Neuronal stem cell (in vitro differentiated cells): ENCODE data around the gene GGACT.
A peak's percentile ranks its signal among the peaks of the same experiment; 100 is the strongest.

Source experiments
- DNase-seq: peaks from one replicate; pipeline ENCODE4 v3.0.0-alpha.2; 2013; ENCODE audit warnings: low spot score
- H2AFZ ChIP-seq: one replicate; pipeline ENCODE4 v1.6.1; 2013; ENCODE audit warnings: mild to moderate bottlenecking, low read length, inconsistent platforms
- H2AK5ac ChIP-seq: 2 replicates; pipeline ENCODE4 v1.6.1; 2013; ENCODE audit warnings: low read depth, mild to moderate bottlenecking, inconsistent platforms, low read length, moderate library complexity, mixed read lengths
- H2BK120ac ChIP-seq: 2 replicates; pipeline ENCODE4 v1.6.1; 2013; ENCODE audit warnings: low read depth, mild to moderate bottlenecking, inconsistent platforms, low read length, moderate library complexity, mixed read lengths
- H2BK12ac ChIP-seq: one replicate; pipeline ENCODE4 v1.6.1; 2013; ENCODE audit warnings: low read length, inconsistent platforms
- H2BK15ac ChIP-seq: 2 replicates; pipeline ENCODE4 v1.6.1; 2013; ENCODE audit warnings: mild to moderate bottlenecking, low read length, inconsistent platforms, mixed read lengths
- H2BK5ac ChIP-seq: one replicate; pipeline ENCODE4 v1.6.1; 2013; ENCODE audit warnings: inconsistent platforms, mild to moderate bottlenecking, low read length, moderate library complexity
- H3K14ac ChIP-seq: one replicate; pipeline ENCODE4 v1.6.1; 2013; ENCODE audit warnings: low read length, inconsistent platforms
- H3K18ac ChIP-seq: 2 replicates; pipeline ENCODE4 v1.6.1; 2013; ENCODE audit warnings: low read length, inconsistent platforms
- H3K23ac ChIP-seq: 2 replicates; pipeline ENCODE4 v1.6.1; 2013; ENCODE audit warnings: low read depth, mild to moderate bottlenecking, mixed read lengths, low read length, inconsistent platforms; ENCODE audit not compliant: poor library complexity
- H3K27ac ChIP-seq: replicated peaks from 3 replicates; pipeline ENCODE4 v1.5.1; 2013; ENCODE audit warnings: low read length, inconsistent platforms
- H3K27me3 ChIP-seq, 3 experiments: 2 replicates each; pipeline ENCODE4 v1.6.1; 2013; ENCODE audit warnings: low read length in 3 of 3, mild to moderate bottlenecking in 2 of 3, inconsistent platforms in 1 of 3, low read depth in 1 of 3, mixed read lengths in 1 of 3, moderate library complexity in 1 of 3; ENCODE audit not compliant: control insufficient read depth in 3 of 3, insufficient read depth in 3 of 3
- H3K36me3 ChIP-seq, 2 donors: replicated peaks in 1 of 2; 2 replicates each; pipeline ENCODE4 v1.6.1; 2013; ENCODE audit warnings: low read length in 2 of 2; ENCODE audit not compliant: control insufficient read depth in 2 of 2, insufficient read depth in 2 of 2
- H3K4ac ChIP-seq: 2 replicates; pipeline ENCODE4 v1.6.1; 2013; ENCODE audit warnings: inconsistent platforms, mild to moderate bottlenecking, low read length, moderate library complexity
- H3K4me1 ChIP-seq, 2 donors: 1 replicate in 1 of 2; 2 replicates in 1 of 2; pipeline ENCODE4 v1.6.1; 2013; ENCODE audit warnings: low read length in 2 of 2, low read depth in 1 of 2; ENCODE audit not compliant: control insufficient read depth in 2 of 2, insufficient read depth in 1 of 2
- H3K4me2 ChIP-seq: one replicate; pipeline ENCODE4 v1.6.1; 2013; ENCODE audit warnings: mild to moderate bottlenecking, low read length, inconsistent platforms; ENCODE audit not compliant: insufficient read depth, poor library complexity, severe bottlenecking
- H3K4me3 ChIP-seq, 2 donors: 2 replicates each; pipeline ENCODE4 v1.5.1; 2013; ENCODE audit warnings: low read length in 2 of 2, mild to moderate bottlenecking in 2 of 2, inconsistent platforms in 1 of 2, moderate library complexity in 1 of 2
- H3K79me1 ChIP-seq: one replicate; pipeline ENCODE4 v1.6.1; 2013; ENCODE audit warnings: low read depth, mild to moderate bottlenecking, inconsistent platforms, low read length, moderate library complexity
- H3K9ac ChIP-seq: one replicate; pipeline ENCODE4 v1.6.1; 2013; ENCODE audit warnings: mild to moderate bottlenecking, low read depth, low read length, inconsistent platforms; ENCODE audit not compliant: poor library complexity
- H3K9me3 ChIP-seq, 2 donors: replicated peaks in 1 of 2; 2 replicates each; pipeline versions ENCODE3 to v1.6.1; 2013; ENCODE audit warnings: low read length in 2 of 2, mild to moderate bottlenecking in 2 of 2, inconsistent platforms in 1 of 2, low read depth in 1 of 2, mixed read lengths in 1 of 2, moderate library complexity in 1 of 2; ENCODE audit not compliant: control insufficient read depth in 2 of 2, insufficient read depth in 1 of 2
- H4K8ac ChIP-seq: one replicate; pipeline ENCODE4 v1.6.1; 2013; ENCODE audit warnings: low read depth, mild to moderate bottlenecking, inconsistent platforms, low read length, moderate library complexity
- H4K91ac ChIP-seq: one replicate; pipeline ENCODE4 v1.6.1; 2013; ENCODE audit warnings: low read length, low read depth, mild to moderate bottlenecking, inconsistent platforms; ENCODE audit not compliant: poor library complexity
- WGBS, 2 donors: extraction: QIAGEN DNeasy Blood & Tissue Kit; methylation state at CpG; one replicate each; pipeline ENCODE4 v1.1.7; 2013; ENCODE audit warnings: missing lambda C conversion rate in 2 of 2, mixed read lengths in 1 of 2; ENCODE audit not compliant: insufficient read length in 2 of 2, insufficient replicate concordance in 1 of 2; ENCODE audit errors: extremely low coverage in 2 of 2; 5-methylcytosine and 5-hydroxymethylcytosine counted together

The GGACT gene

DNA sequence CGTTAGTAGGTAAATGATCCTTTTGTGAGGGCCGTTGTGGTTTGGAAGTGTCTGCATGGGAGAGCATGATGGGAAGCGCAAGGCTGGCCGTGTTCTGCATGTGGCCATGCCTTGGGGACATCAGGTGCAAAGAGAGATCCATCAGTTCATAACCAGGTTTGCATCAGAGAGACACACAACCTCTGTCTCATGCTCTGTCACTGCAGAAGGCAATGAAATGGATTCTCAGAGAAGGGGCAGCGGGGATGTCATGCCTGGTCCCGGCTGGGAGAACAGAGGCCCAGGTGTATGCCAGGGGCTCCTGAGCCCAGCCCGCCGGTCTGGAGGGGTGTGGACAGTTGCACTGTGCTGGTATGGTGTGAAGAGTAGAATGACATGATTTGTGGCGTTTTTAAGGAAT lies 60.2 kb downstream of the GGACT start:
- no peak overlapping the region for H3K9ac ChIP-seq
- peaks cover 0 to 2% of the 10 kb centered on the region in 2 donors for H3K4me1 ChIP-seq
- H3K9me3 ChIP-seq = peaks cover 0 to 7% of the 10 kb centered on the region in 2 donors
- H3K23ac ChIP-seq = no peak overlapping the region
- H3K4me2 ChIP-seq = no peak overlapping the region
- no peak for DNase-seq
- no peak overlapping the region for H2BK15ac ChIP-seq
- H3K27ac ChIP-seq = no peak overlapping the region
- H4K8ac ChIP-seq = no peak overlapping the region
- no peak overlapping the region for H2BK120ac ChIP-seq
- H3K27me3 ChIP-seq = no peaks in the 10 kb centered on the region
- no CpG with 5 or more reads among the region's 9 CpGs for WGBS, 2 donors
- no peak overlapping the region for H2AFZ ChIP-seq
- no peak overlapping the region for H2BK12ac ChIP-seq
- H3K4me3 ChIP-seq = no peak overlapping the region
- no peak overlapping the region for H2AK5ac ChIP-seq
- H2BK5ac ChIP-seq = no peak overlapping the region
- no peak overlapping the region for H3K18ac ChIP-seq
- H3K14ac ChIP-seq = no peak overlapping the region
- H3K4ac ChIP-seq = no peak overlapping the region
- peaks cover 2 to 59% of the 10 kb centered on the region in 2 donors for H3K36me3 ChIP-seq
- H3K79me1 ChIP-seq = no peaks in the 10 kb centered on the region
- H4K91ac ChIP-seq = no peak overlapping the region

DNA sequence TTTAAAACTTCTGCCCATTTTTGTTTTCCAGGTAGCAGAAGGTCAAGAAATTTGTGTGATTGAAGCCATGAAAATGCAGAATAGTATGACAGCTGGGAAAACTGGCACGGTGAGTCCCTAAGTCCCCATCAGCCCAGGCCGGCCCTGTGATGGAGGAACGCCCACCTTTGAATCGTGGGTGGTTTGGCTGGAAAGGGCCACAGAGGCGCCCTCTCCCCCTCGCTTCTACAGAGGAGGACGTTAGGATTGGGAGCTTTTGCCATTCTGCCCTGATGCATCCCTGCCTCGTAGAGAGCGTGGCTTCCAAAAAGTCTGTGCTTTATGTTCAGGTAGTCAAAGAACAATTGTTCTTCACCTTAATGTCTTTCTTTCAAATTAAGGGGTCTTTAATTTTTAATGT lies 60.9 kb downstream of the GGACT start:
- no CpG with 5 or more reads among the region's 9 CpGs for WGBS, 2 donors

DNA sequence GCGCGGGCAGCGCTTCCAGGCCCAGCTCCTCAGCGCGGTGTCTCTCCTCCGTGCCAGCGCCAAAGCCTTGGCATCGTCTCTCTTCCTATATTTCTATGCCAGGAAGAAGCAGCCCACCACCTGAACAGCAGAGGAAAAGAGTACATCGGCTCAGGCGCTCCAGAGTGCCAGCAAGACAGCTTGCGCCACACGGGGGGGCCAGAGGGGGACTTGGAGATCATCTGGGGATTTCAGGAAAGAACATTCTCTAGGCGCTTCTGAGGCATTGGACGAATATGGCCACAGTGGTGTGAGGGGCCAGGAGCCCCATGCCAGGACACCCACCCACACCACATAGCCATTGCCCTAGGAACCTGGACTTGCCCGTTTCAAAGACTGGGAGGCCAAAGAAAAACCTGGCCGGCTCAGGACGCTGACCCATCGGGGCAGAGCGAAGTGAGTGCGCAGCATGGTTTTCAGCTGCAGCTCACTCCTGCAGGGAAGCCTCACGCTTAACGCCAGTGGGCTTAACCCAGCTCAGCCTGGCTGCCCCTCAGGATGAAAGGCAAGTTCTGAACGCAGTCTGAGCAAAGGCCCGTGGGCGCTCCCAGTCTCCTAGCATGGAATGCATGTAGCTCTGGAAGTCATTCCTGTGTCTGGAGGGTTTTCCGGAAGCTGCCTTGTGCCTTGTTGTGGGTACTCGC lies 62.1 kb downstream of the GGACT start:
- Histone ChIP-seq H2AK5ac (no peak overlapping the region), H3K9me3 (no peaks in the 10 kb centered on the region), H2AFZ (no peak overlapping the region), H4K8ac (no peak overlapping the region), H3K27me3 (no peaks in the 10 kb centered on the region), H3K4ac (no peak overlapping the region), H3K79me1 (no peaks in the 10 kb centered on the region), H2BK15ac (no peak overlapping the region), H2BK12ac (no peak overlapping the region), H4K91ac (no peak overlapping the region), H3K27ac (no peak overlapping the region), H3K18ac (no peak overlapping the region), H2BK5ac (no peak overlapping the region), H3K9ac (no peak overlapping the region), H3K23ac (no peak overlapping the region), H3K4me1 (peaks cover 3 to 7% of the 10 kb centered on the region in 2 donors), H2BK120ac (no peak overlapping the region), H3K14ac (no peak overlapping the region), H3K4me3 (no peak overlapping the region), H3K36me3 (peaks cover 0 to 44% of the 10 kb centered on the region in 2 donors), H3K4me2 (no peak overlapping the region)
- no CpG with 5 or more reads among the region's 27 CpGs for WGBS, 2 donors
- no peak for DNase-seq

More for the DNA sequence above, 60.9 kb downstream of the GGACT start:
- no peaks in the 10 kb centered on the region for H3K27me3 ChIP-seq
- no peaks in the 10 kb centered on the region for H3K79me1 ChIP-seq
- peaks cover 0 to 5% of the 10 kb centered on the region in 2 donors for H3K9me3 ChIP-seq
- no peak overlapping the region for H2BK12ac ChIP-seq
- H3K18ac ChIP-seq = no peak overlapping the region
- peaks cover 0 to 53% of the 10 kb centered on the region in 2 donors for H3K36me3 ChIP-seq
- H2BK15ac ChIP-seq = no peak overlapping the region
- no peak overlapping the region for H2AK5ac ChIP-seq
- H4K91ac ChIP-seq = no peak overlapping the region
- H3K27ac ChIP-seq = no peak overlapping the region
- no peak overlapping the region for H3K4me2 ChIP-seq
- H3K4me3 ChIP-seq = peak overlapping the region in 1 of 2 donors; percentile 54
- no peak overlapping the region for H2BK5ac ChIP-seq
- no peak overlapping the region for H2AFZ ChIP-seq
- no peak overlapping the region for H4K8ac ChIP-seq
- no peak overlapping the region for H3K9ac ChIP-seq
- no peak overlapping the region for H3K23ac ChIP-seq
- H3K4ac ChIP-seq = no peak overlapping the region
- no peak overlapping the region for H3K14ac ChIP-seq
- DNase-seq = no peak
- H3K4me1 ChIP-seq = peaks cover 0 to 2% of the 10 kb centered on the region in 2 donors
- no peak overlapping the region for H2BK120ac ChIP-seq

DNA sequence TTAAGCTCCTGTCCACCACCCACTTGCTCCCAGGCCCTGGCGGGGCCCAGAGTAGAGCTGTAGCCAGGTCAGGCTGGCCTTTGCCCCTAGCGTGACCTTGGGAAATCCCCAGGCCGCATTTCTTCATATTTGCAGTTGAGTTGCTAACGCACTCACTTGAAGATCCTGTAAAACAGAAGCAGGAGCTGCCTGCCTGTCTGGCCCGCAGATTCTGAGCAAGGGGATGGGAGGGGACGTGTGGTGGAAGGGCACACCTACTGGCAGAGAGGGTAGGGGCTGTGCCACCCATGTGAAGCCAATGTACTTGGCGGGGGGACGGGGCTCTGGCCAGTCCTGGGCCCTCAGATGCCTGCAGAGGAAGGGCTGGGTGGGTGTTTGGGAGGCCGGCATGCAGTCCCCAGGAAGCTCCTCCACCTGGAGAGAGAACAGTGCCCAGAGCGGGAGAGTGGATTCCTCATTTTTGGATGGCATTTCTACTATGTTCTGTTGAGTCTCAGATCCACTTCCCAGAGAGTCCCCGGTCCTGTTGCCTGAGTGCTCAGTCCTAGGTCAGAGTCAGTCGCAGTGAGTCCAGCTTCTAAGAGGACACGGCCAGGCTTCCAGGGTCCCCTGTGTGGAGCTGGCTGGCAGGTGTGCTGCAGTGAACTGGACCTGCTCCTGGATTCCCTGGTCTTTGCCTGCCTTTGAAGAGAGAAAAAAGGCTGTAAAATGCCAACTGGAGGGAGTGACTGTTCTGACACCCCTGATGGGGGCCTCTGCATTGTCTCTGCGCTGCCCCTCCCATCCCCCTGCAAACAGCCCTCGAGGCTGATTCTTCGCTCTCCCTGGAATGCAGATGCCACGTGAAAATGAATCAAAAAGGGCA lies 62.9 kb downstream of the GGACT start:
- no peak overlapping the region for H3K14ac ChIP-seq
- no peaks in the 10 kb centered on the region for H3K9me3 ChIP-seq
- peaks cover 3 to 9% of the 10 kb centered on the region in 2 donors for H3K4me1 ChIP-seq
- H3K18ac ChIP-seq = no peak overlapping the region
- no peak overlapping the region for H4K91ac ChIP-seq
- peaks cover 0 to 37% of the 10 kb centered on the region in 2 donors for H3K36me3 ChIP-seq
- no peaks in the 10 kb centered on the region for H3K27me3 ChIP-seq
- H3K79me1 ChIP-seq = no peaks in the 10 kb centered on the region
- no peak overlapping the region for H2BK5ac ChIP-seq
- no peak overlapping the region for H3K4me3 ChIP-seq
- H3K4ac ChIP-seq = no peak overlapping the region
- H2AK5ac ChIP-seq = no peak overlapping the region
- no peak overlapping the region for H3K27ac ChIP-seq
- DNase-seq = no peak
- no CpG with 5 or more reads among the region's 17 CpGs for whole genome bisulfite sequencing, 2 donors
- H2BK15ac ChIP-seq = no peak overlapping the region
- H3K9ac ChIP-seq = no peak overlapping the region
- no peak overlapping the region for H3K23ac ChIP-seq
- no peak overlapping the region for H2BK120ac ChIP-seq
- no peak overlapping the region for H2AFZ ChIP-seq
- no peak overlapping the region for H2BK12ac ChIP-seq
- no peak overlapping the region for H3K4me2 ChIP-seq
- H4K8ac ChIP-seq = no peak overlapping the region
